ENCODE results near the gene ZNF423.
"Not testable (repeated sequence)": the region's sequence is repeated elsewhere in the genome, so short reads cannot be mapped to it uniquely, and the experiment has no call there.

Gene ZNF423

DNA sequence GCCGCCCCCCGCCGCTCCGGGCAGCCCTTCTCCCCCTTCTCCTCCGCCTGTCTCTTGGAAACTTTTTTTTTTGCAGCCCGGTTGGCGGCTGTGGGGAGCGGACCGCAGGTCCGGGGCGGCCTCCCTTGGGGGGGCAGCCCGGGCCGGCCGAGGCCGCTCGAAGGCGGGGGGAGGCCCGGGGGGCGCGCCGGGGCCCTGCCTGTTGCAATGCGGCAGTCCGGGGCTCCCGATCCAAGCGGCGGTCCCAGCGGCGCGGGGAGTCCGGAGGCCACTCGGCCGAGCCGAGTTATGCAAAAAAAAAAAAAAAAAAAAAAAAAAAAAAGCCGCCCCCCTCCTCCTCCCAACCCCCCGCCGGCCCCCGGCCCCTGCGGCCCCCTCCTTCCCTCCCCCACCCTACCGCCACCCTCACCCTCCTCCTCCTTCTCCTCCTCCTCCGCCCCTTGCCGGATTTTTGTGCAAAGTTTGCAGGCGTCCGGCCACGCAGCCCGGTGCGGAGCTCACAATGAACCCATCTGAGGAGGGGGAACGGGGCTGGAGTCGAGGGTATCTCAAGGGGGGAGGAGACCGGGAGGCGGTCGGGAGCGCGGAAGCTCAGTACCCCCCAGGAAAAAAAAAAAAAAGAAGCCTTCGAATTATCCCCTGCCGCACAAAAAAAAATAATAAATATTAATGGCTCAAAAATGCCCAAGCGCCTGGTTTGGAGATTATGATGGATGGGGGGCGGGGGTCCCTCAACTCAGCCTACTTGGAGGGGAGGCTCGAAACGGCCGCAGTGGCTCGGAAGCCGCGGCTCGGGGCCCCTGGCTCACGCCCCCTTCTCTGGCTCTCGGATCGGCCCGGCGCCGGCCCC is at the start of gene ZNF423:
Gene ZNF423 (minus strand): TSS at position 291 of the 850 bp plus-strand sequence. CDS start 338 bp downstream, outside the sequence.
- DNase-seq: peak in 1 of 51 donors; percentile 6

DNA sequence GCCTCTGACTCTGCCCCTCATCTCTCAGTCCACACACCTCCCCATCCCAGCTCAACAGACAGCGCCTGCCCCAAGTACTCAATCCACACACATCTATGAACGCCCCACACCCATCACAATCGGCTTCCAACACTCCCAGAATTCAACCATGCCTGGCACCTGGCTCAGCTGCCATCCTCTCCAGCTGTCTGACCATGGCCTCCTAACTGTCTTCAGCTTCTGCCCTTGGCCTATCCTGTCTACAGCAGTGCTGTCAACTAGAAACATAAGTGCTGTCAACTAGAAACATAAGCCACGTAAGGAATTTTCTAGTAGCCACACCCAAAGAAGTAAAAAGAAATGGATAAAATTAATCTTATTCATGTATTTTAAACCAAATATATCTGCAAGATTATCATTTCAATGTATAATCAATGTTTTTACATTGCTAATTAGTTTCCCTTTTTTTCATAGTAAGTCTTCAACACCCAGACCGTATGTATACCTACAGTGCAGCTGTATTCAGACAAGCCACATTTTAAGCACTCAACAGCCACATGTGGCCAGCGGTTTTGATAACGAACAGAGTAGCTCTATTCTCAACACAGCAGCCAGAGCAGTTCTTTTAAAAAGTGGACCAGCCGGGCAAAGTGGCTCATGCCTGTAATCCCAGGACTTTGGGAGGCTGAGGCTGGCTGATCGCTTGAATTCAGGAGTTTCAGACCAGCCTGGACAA is 48.6 kb upstream of the ZNF423 start:
- DNase-seq: no peak

GRCh38 chr16:49902908-49903307 is 47.0 kb upstream of the ZNF423 start:
- DNase-seq: no peak

GRCh38 chr16:49901711-49902110 is 45.8 kb upstream of the ZNF423 start:
- DNase-seq: no peak

DNA sequence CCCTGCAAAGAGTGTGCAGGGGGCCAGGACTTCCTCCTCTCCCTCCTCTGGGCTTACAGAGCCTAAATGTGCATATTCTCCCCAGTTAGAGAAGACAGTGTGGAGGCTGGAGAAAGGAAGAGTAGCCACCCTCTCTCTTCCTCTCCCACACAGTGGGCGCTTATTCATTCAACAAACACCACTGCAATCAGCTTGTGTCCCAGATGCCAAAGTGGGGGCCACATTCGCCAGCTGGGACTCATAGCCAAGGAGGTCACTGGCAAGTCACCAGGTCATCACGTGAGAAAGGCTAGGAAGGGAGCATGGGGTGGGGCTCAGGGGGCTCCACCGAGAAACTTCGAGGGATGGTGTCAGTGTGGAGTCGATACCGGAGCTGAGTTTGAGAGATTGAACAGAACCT is 45.0 kb upstream of the ZNF423 start:
- no peak for DNase-seq

- no peak for DNase-seq
Observed at GRCh38 chr16:49899991-49900695, 44.2 kb upstream of the ZNF423 start.

DNA sequence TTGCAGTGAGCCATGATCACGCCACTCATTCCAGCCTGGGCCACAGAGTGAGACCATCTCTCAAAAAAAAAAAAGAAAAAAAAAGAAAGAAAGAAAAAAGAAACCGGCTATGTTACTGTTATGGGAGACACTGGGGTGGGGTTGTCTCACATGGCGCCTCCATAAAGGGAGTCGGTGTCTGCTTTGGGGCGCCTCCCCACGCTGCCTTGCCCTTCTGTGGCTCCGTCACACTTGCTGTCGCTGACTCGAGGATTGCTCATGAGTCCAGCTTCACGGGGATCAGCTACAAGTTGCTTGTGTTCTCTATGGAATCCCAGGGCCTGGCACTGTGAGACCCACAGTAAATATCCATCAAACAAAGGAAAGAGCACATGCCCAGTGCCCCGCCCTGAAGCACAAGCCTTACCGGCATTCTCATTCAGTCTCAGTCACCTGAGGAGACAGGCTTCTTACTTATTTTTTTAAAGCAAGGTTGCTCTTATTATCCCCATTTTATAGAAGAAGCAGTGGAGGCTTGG is 40.6 kb upstream of the ZNF423 start:
- DNase-seq: no peak

GRCh38 chr16:49890876-49891275 is 35.0 kb upstream of the ZNF423 start:
- no peak for DNase-seq

DNA sequence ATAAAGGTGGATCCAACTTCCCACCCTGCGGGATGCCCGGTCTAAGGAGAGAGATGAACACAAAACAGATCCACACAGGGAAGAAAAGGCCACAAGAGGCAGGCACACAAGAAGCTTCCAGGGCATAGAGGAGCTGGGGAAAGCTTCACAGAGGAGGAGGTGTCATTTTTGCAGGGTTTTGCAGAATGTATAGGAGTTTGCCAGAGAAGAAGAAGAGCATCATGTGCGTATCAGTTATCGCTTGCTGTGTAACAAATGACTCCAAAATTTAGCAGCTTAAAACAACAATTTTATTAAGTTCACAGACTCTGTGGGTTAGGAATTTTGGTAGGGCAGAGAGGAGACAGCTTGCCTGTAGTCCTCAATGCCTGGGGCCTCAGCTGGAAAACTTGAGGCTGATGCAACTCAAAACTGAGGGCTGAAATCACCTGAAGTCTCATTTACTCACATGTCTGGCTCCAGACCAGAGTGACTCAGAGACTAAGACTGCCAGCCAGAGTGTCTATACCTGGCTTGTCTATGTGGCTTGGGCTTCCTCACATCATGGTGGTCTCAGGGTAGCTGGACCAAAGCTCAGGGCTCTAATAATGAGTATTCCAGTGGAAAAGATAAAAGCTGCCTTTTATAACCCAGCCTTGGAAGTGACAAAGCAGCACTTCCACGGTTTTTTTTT is 33.9 kb upstream of the ZNF423 start:
- DNase-seq: no peak

- no peak for DNase-seq
Observed at GRCh38 chr16:49886554-49887094, 30.7 kb upstream of the ZNF423 start.

- no peak for DNase-seq
Observed at GRCh38 chr16:49884033-49885015, 28.4 kb upstream of the ZNF423 start.

- no peak for DNase-seq
Observed at GRCh38 chr16:49883076-49884014, 27.4 kb upstream of the ZNF423 start.

GRCh38 chr16:49881890-49882289 is 26.0 kb upstream of the ZNF423 start:
- no peak for DNase-seq

DNA sequence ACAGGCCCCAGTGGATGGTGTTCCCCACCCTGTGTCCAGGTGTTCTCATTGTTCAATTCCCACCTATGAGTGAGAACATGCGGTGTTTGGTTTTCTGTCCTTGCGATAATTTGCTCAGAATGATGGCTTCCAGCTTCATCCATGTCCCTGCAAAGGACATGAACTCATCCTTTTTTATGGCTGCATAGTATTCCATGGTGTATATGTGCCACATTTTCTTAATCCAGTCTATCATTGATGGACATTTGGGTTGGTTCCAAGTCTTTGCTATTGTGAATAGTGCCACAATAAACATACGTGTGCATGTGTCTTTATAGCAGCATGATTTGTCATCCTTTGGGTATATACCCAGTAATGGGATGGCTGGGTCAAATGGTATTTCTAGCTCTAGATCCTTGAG is 22.6 kb upstream of the ZNF423 start:
- DNase-seq: not testable (repeated sequence)

GRCh38 chr16:49876716-49877129 is 20.8 kb upstream of the ZNF423 start:
- peak in 17 of 51 donors; percentile 4 to 51 (median 13) for DNase-seq

GRCh38 chr16:49875806-49876715 is 20.1 kb upstream of the ZNF423 start:
- DNase-seq: no peak

- DNase-seq: no peak
Observed at GRCh38 chr16:49874613-49875237, 18.8 kb upstream of the ZNF423 start.

All from hypothalamus (tissue), 51 donors.